DND-41 (cell line): ENCODE data around the gene NAT9.

Experiments used
- CTCF ChIP-seq: IDR thresholded peaks from 2 replicates; pipeline ENCODE4 v1.5.1; 2012; ENCODE audit warnings: borderline replicate concordance, low read length, moderate library complexity, mild to moderate bottlenecking; ENCODE audit not compliant: poor library complexity, severe bottlenecking; ENCODE audit errors: extremely low read depth
- EZH2 ChIP-seq: IDR thresholded peaks from 3 replicates; pipeline ENCODE4 v1.6.1; 2012; ENCODE audit warnings: borderline replicate concordance, low read depth, mild to moderate bottlenecking, moderate library complexity, low read length, inconsistent platforms; ENCODE audit not compliant: severe bottlenecking

GRCh38 chr17:74807441-74807840 is 31.3 kb upstream of the NAT9 start:
- no peak for TF ChIP-seq CTCF
- no peak for TF ChIP-seq EZH2
